ENCODE results near the gene TRIM74.
"Not testable (repeated sequence)": the region's sequence is repeated elsewhere in the genome, so short reads cannot be mapped to it uniquely, and the experiment has no call there.

Gene TRIM74

DNA sequence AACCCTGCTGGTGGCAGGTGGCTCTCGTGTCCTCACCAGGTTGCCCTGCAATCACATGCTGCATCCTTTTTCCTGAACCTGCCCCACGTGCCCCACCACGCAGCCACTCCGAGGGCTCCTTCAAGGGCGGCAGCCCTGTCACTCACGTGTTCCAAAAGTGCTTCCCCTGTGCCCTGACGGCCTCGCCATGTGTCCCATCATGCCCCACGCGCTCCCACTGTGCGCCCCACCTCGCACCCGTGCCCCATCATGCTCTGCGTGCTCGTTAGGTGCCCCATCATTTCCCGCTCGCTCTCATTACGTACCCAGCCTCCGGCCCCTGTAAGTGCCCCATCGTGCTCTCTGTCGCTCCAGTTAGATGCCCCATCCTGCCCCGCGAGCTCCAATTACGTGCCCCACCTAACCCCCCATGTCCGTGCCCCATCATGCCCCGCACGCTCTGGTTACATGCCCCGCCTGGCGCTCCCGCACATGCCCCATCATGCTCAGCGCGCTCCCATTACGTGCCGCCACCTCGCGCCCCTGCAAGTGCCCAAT is at the start of gene TRIM74:
Gene TRIM74 (minus strand): TSS at position 487 of the 537 bp plus-strand sequence. CDS start 3,309 bp downstream, outside the sequence.
- not testable (repeated sequence) for DNase-seq (ENCODE audit: low read depth in 2 of 3, low spot score in 2 of 3)

DNA sequence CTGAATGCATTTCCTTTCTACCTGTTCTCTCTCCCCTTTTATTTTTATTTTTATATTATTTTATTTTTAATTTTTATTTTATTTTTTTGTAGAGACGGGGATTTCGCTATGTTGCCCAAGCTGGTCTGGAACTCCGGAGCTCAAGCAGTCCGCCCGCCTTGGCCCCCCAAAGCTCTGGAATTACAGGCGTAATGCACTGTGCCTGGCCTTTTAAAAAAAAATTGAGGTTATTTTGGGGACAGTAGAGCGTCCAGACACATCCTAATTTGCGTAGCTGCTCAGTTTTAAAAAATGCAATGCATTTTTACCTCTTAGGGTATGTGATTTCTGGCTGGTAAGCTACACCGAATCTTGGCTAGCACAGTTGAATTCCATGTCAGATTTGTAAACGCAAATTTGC is 37.2 kb upstream of the TRIM74 start:
- not testable (repeated sequence) for DNase-seq (ENCODE audit: low read depth in 2 of 3, low spot score in 2 of 3)

DNA sequence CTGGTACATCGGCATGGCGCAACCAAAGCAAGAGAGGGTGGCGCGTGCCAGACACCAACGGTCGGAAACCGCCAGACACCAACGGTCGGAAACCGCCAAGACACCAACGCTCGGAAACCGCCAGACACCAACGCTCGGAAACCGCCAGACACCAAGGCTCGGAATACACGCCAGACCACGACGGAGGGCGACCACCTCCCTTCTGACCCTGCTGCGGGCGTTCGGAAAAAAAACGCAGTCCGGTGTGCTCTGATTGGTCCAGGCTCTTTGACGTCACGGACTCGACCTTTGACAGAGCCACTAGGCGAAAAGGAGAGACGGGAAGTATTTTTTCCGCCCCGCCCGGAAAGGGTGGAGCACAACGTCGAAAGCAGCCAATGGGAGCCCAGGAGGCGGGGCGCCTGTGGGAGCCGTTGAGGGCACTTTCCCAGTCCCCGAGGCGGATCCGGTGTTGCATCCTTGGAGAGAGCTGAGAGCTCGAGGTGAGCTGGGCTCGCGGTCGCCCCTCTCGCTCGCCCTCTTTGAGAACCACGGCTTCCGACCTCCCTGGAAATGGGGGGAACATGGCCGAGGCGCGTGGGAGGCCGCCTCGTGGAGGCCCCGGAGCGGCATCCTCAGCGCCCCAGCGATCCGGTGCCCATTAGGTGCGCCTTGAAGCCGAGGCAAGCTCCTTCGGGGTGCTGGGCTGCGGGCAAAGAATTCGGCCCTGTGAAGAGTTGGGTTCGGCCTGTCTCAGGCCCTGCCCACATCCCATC is 36.6 kb upstream of the TRIM74 start:
- peak; percentile 87 to 92 (median 87) for DNase-seq (ENCODE audit: low read depth in 2 of 3, low spot score in 2 of 3)

DNA sequence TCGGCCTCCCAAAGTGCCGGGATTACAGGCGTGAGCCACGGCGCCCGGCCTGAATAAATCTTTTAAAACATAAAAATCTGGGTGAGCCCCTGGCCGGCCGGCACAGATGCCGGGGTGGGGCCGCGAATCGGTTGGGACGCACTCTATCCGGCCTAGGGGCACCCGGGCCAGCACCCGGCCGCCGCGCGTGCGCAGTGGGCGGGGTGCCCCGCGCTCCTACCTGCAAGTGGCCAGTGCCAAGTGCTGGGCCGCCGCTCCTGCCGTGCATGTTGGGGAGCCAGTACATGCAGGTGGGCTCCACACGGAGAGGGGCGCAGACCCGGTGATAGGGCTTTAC is 36.1 kb upstream of the TRIM74 start:
- DNase-seq (ENCODE audit: low read depth in 2 of 3, low spot score in 2 of 3), result peak; percentile 43 to 62 (median 57)

DNA sequence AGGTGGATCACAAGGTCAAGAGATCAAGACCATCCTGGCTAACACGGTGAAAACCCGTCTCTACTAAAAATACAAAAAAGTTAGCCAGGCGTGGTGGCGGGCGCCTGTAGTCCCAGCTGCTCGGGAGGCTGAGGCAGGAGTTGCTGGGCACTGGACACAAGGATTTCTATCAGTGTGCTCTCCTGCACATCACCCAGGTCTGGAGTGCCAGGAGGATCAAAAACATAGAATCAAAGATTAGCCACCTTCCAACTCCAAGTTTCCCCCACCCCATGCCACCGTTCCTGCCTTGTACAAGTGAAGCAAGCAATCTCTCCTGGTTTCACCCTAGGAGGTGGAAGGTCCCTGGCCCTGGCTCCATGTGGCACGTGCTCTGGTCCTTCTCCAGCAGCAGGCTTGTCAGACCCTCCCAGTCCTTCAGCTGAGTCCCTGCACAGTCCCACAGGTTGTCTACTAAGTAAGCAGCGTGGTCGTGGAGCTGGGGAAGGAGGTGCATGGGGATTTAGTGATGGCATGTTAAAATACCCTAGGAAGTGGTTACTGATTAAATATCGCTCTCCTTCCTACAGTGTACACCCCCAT is 28.7 kb upstream of the TRIM74 start:
- DNase-seq (ENCODE audit: low read depth in 2 of 3, low spot score in 2 of 3), result not testable (repeated sequence)

DNA sequence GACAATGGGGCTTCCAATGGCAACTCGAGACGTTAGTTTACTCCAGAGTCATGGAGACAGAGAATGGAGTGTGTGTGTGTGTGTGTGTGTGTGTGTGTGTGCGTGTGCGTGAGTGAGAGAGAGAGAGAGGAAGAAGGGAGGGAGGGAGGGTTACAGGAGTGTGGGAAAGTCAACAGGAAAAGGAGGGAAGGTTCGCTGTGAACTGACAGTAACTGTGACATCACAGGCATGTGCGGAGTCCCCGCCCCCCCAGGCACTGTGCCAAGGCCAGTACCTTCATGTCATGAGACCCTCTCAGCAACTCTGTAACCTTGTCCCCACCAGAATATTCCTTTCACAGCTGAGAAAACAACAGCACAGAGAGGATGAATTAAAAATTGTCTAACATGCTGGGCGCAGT is 28.2 kb upstream of the TRIM74 start:
- DNase-seq (ENCODE audit: low read depth in 2 of 3, low spot score in 2 of 3), result not testable (repeated sequence)

DNA sequence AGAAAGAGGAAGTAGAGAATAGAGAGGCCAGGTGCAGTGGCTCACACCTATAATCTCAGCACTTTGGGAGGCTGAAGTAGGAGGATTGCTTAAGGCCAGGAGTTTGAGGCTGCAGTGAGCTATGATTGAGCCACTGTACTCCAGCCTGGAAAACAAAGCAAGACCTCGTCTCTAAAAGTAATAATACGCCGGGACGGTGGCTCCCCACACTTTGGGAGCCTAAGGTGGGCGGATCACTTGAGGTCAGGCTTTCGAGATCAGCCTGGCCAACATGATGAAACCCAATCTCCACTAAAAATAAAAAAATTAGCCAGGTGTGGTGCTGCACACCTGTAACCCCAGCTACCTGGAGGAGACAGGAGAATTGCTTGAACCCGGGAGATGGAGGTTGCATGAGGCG is 26.2 kb upstream of the TRIM74 start:
- not testable (repeated sequence) for DNase-seq (ENCODE audit: low read depth in 2 of 3, low spot score in 2 of 3)

DNA sequence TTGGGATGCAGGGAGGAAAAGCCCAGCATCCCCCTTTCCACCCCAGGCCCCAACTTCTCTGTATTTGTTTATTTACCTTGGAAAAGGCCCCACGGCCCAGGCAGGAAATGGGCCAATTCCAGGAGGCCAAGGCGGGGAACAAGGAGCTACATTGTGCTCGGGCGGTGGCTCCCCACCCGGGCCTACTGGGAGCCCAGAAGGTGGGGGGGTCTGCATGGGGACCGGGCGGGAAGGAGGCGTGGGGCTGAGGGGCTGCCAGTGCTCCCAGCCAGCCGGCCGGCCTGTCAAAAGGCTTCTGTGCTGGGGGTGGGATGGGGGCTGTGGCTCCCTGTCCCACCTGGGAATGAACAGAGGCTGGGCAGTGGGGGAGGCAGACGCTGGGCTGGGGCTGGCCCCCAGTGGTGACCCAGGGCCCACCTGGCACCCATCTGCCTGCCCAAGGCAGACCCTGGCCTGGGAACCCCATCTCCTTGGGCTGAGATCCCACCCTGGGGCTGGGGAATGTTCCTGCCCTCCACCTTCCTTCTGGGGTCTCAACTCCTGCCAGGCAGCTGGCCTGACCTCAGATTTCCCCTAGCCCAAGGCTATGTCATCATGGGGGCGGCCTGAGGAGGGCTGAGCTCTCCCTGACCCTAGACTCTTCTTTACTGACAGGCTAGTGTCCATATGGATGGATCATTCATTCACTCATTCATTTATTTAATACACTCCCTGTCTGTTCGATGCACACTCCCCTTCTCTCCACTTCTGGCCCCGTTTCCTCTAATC is 21.1 kb upstream of the TRIM74 start:
- DNase-seq (ENCODE audit: low read depth in 2 of 3, low spot score in 2 of 3), result not testable (repeated sequence)

DNA sequence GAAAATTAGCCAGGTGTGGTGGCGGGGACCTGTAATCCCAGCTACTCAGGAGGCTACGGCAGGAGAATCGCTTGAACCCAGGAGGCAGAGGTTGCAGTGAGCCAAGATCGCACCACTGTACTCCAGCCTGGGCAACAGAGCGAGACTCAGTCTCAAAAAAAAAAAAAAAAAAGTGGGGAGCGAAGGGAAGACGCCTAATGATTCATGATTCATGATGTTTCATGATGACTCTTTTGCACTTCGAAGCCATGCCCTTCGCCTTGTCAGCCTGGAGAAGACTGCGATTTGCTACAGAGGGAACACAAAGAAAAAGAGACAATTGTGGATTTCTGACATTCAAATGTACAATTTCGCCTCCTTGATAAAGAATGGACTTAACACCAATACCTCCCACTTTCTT is 12.8 kb upstream of the TRIM74 start:
- not testable (repeated sequence) for DNase-seq (ENCODE audit: low read depth in 2 of 3, low spot score in 2 of 3)

DNA sequence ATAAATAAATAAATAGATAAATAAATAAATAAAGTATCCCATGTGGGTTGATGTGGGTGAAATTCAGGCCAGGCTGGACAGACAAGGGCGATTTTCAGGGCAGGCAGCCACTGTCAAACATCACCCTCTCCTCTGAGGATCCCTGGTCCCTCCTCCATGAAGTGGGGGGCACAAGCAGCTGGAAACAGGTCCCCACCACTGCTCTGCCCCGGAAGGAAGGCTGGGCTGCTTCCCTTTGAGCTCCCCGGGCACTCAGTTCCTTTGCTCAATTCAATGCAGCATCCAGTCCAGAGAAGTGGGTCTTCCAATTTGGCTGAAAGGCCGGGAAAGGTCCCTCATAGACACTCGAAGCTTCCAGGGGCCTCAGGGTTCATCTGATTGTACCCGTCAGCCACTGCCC is 11.1 kb upstream of the TRIM74 start:
- DNase-seq (ENCODE audit: low read depth in 2 of 3, low spot score in 2 of 3), result not testable (repeated sequence)

DNA sequence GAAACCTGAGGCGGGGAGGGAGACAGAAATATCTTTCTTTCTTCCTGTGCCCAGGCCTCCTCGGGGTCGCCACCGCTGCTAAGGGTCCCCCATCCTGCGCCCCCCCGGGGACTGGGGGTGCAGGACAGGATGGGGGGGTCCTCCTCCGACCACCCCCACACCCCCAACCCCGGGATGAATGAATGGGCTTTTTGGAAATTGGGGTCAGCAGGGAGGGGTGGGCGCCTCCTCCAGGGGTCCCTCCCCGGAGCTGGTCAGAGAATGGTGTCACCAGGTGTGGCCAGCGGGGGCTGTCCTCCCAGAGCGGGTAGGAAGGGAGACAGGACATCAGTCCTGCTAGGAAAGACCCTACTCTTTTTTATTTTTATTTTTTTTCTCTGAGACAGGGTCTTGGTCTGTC is 7.2 kb upstream of the TRIM74 start:
- not testable (repeated sequence) for DNase-seq (ENCODE audit: low read depth in 2 of 3, low spot score in 2 of 3)

DNA sequence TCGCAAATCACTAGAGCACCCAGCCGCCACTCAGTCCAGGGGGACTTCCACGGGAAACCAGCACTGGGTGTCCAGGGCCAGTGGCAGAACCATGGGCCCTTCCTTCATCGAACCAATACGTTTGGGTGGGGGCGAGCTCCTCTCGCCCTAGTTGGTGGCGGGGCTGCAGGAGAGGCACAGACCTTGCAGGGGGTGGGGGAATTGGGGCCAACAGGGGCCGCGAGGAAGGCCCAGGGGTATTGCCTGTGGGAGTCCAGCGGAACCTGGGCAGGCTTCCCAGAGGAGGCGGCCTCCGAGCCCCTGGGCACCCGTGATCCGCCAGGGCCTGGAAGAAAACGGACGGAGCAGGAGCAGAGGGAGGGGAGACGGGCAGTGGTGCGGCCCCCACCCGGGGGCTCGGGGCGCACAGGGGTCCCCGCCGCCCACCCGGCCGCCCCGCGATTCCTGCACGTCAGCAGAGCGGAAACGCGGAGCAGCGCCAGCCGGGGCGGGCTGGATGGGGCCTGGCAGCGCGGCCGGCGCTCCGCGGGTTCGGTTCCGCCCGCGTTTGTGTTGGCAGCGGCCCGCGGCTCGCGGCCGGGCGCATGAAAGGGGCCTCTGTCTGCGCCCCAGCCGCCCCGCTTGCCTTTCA is 6.5 kb upstream of the TRIM74 start:
- DNase-seq (ENCODE audit: low read depth in 2 of 3, low spot score in 2 of 3), result not testable (repeated sequence)

DNA sequence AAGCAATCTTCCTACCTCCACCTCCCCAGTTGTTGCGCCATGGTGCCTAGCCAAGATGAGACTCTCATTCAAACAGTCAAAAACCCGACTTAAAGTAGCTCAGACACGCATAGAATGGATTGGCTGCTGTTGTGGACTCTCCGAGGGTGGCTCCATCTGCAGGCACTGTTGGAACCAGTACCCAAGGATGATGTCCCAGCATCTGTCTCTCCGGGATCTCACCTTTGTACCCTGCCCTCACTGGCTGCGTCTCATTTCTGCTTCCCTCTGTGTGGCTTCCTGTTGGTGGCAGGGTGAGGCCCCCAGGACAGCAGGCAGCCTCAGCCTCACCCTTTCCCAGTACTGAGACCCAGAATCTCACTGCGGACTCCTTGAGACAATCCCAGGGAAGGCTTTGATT is 5.5 kb upstream of the TRIM74 start:
- not testable (repeated sequence) for DNase-seq (ENCODE audit: low read depth in 2 of 3, low spot score in 2 of 3)

DNA sequence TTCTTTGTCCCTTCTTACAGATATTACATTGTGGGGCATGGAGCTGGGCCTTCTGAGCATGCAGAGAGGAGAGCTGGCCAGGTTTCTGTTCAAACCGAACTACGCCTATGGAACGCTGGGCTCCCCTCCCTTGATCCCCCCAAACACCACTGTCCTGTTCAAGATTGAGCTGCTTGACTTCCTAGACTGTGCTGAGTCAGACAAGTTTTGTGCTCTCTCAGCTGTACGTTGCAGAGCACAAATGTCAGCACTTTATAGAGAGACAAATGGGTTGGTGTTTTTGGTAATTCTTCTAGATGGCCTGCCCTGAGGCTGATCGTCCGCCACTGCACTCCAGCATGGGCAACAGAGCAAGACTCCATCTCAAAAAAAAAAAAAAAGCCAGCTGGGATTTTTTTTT is 2.2 kb upstream of the TRIM74 start:
- DNase-seq (ENCODE audit: low read depth in 2 of 3, low spot score in 2 of 3), result not testable (repeated sequence)

DNA sequence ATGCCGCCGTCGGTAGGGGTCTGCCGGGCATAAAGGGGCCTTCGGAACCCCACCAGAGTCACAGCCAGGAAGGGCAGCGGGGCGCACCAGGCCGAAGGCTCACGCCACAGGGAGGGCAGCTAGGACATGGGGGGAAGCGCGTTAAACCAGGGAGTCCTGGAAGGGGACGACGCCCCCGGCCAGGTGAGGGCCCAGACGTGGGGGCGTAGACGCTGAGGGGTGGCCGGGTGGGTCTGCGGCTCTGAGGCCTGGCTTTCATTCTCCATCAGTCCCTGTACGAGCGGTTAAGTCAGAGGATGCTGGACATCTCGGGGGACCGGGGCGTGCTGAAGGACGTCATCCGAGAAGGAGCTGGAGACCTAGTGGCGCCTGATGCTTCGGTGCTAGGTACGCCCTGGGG is 422 bp upstream of the TRIM74 start:
- DNase-seq (ENCODE audit: low read depth in 2 of 3, low spot score in 2 of 3), result not testable (repeated sequence)

DNA sequence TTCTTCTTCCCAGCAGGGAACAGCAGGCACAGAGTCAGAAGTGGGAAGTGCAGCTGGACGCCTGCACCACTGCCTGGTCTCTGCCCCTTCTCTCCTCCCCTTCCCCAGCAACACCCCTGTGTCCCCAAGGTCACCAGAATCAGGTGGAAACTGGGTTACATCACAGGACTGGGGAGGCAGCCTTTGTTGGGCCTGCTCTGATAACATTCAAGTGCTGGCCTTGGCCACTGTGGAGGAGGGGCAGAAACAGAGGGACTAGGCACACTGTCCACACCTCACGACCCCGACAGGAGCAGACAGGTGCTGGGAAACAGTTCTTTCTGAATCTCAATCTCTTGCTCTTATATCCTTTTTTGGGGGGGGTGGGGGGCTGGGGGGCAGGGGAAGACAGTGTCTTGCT is 2.4 kb downstream of the TRIM74 start:
- not testable (repeated sequence) for DNase-seq (ENCODE audit: low read depth in 2 of 3, low spot score in 2 of 3)

DNA sequence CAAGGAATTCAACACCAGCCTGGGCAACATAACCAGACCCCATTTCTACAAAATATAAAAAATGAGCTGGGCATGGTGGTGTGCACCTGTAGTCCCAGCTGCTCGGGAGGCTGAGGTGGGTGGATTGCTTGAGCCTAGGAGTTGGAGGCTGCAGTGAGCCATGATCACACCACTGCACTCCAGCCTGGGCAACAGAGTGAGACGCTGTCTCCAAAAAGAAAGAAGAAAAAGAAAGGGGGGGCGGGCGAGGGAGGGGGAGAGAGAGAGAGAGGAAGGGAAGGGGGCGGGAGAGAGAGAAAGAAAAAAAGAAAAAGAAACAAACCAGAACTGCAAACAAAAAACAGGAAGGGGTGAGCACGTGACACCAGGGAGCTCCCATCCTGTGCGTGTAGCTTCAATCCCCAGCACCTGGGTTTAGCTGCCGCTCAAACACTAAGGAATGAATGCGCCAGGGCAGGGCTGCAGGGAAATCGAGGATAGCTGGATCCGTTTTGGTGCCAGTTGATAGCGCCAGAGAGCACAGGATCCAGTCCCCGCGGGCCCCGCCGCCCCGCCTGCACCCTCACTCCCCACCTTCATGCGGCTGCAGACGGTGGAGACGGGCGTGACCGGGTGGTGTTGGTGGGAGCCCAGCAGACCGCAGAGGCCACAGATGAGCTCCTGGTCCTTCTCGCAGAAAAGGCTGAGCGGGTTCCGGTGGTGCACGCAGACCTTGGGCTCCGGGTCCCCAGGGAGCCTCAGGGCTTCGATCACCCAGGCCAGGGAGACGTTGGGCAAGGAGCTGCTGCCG is 3.9 kb downstream of the TRIM74 start:
- not testable (repeated sequence) for DNase-seq (ENCODE audit: low read depth in 2 of 3, low spot score in 2 of 3)

DNA sequence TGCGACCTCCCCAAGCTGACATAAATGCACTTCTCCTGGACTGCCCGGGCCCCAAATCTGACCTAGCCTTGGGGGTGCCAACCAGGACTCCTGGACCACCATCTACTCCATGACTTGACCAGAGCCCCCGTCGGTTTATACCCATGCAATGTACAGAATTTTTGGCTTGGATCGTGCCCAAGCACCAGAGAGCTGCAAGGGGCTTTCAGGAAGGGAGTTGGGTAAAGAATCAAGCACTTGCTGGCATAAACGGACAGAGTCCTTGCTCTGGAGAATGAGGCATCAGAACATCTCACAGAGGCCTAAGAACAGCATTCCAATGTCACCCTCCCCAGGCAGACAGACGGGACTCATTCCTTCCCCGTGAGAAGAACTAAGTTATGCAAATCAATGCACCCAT is 6.2 kb downstream of the TRIM74 start:
- not testable (repeated sequence) for DNase-seq (ENCODE audit: low read depth in 2 of 3, low spot score in 2 of 3)

DNA sequence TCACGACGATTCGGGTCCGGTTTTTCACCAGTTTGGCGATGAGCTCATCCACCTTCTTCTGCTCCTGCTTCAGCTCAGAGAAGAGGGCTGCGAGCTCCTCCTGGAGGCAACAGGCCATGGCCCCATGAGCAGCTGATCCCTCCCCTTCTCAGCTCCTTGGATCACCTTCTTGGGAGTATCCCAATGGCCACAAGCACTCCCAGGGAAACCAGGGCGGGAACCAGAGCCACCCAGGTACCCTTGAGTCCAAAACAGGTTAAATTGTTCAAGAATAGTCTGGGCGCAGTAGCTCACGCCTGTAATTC is 8.0 kb downstream of the TRIM74 start:
- DNase-seq (ENCODE audit: low read depth in 2 of 3, low spot score in 2 of 3), result not testable (repeated sequence)

DNA sequence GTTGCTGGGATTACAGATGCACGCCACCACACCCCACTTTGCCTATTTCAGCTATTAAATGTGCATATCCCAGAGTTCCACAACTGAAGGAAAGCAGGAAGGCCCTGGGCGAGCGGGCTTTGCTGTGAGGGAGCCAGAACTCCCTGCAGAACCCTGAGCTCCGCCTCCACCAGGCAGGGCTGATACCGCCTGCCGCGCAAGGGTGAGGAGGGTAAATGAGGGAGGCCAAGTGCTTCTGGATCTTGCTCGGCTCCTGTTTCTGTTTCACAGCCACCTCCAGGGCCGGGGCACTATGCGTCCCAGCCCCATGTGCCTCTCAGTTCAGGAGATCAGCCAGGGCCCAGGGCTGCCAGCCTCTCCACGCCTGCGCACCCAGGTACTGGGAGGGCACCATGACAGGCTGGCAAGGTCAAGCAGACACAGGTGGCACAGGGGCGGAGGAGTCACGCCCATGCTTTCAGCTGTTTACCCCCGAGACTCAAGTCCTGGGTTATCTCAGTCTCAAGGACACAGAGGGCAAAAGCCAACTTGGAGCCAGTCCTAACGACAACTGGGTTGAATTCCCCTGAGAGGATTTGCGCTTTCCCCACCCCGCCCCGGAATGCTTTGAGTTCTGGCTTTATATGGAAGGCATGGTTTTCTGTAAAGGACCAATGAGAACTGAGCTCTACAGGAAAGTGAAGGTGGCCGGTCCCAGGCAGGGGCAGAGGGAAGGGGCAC is 8.5 kb downstream of the TRIM74 start:
- not testable (repeated sequence) for DNase-seq (ENCODE audit: low read depth in 2 of 3, low spot score in 2 of 3)
